Activated T-helper 17 cell treated with anti-CD3 and anti-CD28 coated beads, Interleukin-2, amount 50 U/mL, for 72 hours (primary cell): ENCODE results near the gene KEL. TPM values are rescaled to one million over a fixed set of nuclear protein-coding genes. Genes with fewer than 3 reads are reported as not detected.
A peak's percentile ranks its signal among the peaks of the same experiment; 100 is the strongest.

Source experiments
- ATAC-seq: fragments of 150-1000 bp; cut with Tn5 transposase; replicated peaks from 2 replicates; pipeline ENCODE4 v1.10.0; 2021; ENCODE audit warnings: mild to moderate bottlenecking, moderate library complexity
- H3K27ac Mint-ChIP-seq: one replicate; pipeline ENCODE4 v1.8.0; 2022; ENCODE audit warnings: mixed read lengths
- H3K27me3 Mint-ChIP-seq: one replicate; pipeline ENCODE4 v1.8.0; 2022; ENCODE audit warnings: mixed read lengths
- H3K36me3 Mint-ChIP-seq: one replicate; pipeline ENCODE4 v1.8.0; 2022; ENCODE audit warnings: low read depth, mild to moderate bottlenecking, mixed read lengths
- H3K4me1 Mint-ChIP-seq: one replicate; pipeline ENCODE4 v1.8.0; 2022; ENCODE audit warnings: mixed read lengths
- H3K4me3 Mint-ChIP-seq: one replicate; pipeline ENCODE4 v1.8.0; 2022; ENCODE audit warnings: mild to moderate bottlenecking, mixed read lengths
- H3K9me3 Mint-ChIP-seq: one replicate; pipeline ENCODE4 v1.8.0; 2022; ENCODE audit warnings: mixed read lengths
- total RNA-seq, 2 donors: library from RNA; stranded (reverse); gene quantifications; one replicate each; pipeline ENCODE4 v1.2.3, GENCODE V29; 2022

Gene KEL
- total RNA-seq, 2 donors from 2014 or later, result 0.24 to 1.9 TPM

DNA sequence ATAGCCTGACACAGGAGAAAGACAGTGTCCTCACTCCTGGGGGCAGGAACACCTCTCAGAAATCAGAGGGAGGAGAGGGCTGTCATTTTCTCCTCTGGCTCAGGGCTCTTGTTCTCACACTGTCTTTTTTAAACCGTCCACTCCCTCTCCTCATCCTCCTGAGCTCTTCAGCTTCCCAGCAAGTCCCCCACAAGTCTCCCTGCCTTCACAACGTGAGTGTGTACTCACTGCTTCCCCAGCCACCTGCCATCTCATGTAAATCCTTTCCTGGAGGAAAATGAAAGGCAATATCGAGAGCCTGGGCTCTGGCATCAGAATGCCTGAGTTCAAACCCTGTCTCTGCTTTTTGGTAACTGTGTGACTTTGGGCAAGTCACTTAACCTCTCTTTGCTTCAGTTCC lies 17.2 kb downstream of the KEL start:
- H3K4me1 Mint-ChIP-seq, result no peaks in the 10 kb centered on the region
- ATAC-seq, result no peak
- no peak overlapping the region for H3K4me3 Mint-ChIP-seq
- peak overlapping the region; percentile 38 for H3K27ac Mint-ChIP-seq
- H3K9me3 Mint-ChIP-seq, result no peaks in the 10 kb centered on the region
- H3K27me3 Mint-ChIP-seq, result peaks cover 40% of the 10 kb centered on the region
- no peaks in the 10 kb centered on the region for H3K36me3 Mint-ChIP-seq

DNA sequence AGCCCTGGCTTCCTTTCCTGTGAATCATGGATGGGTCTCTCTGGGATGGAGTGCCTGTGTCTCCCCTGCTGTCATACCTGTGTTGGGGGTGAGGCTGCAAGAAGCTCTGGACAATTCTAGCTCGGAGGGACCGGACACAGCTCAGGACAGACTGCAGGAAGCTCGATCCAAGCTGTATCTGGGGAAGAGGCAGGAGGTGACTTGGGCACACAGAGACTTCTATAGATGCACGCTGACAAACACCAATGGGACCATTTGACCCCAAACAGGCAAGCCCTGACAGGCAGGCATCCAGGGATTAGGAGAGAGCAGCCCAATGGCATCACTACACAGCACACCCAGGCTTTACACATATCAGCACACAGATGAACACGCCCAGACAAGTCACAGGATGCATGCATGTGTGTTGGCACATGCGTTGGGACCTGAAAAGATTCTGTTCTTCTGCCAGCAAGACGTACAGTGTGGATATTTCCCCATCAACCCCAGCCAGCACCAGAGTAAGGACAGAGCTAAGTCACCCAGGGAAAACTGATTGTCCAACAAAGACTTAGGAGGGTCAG lies 18.4 kb downstream of the KEL start:
- Mint-ChIP-seq H3K27ac (peak overlapping the region; percentile 28), H3K4me1 (peaks cover 3% of the 10 kb centered on the region), H3K9me3 (no peaks in the 10 kb centered on the region), H3K4me3 (no peak overlapping the region), H3K27me3 (peaks cover 38% of the 10 kb centered on the region), H3K36me3 (no peaks in the 10 kb centered on the region)
- no peak for ATAC-seq

DNA sequence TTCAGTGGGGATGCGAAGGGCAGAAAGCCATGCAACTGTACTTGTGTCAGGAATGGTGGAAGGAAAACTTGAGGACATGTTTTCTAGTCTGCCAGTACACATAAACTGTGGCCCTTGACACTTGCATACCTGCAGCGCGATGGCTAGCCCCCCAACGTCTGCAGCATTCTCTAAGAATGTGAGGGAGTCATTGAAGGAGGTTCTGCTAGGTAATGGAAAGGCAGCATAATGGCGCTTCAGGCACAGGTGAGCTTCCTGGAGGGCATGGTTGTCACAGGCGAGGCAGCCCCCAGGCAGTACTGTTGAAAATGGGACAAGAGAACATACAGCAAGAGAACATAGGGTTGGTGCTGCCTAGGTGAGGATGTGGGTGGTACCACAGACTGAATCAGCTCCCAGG lies 19.4 kb downstream of the KEL start:
- no peak for ATAC-seq
- H3K4me3 Mint-ChIP-seq, result no peak overlapping the region
- no peak overlapping the region for H3K27ac Mint-ChIP-seq
- H3K4me1 Mint-ChIP-seq, result peaks cover 6% of the 10 kb centered on the region
- no peaks in the 10 kb centered on the region for H3K36me3 Mint-ChIP-seq
- peaks cover 34% of the 10 kb centered on the region for H3K27me3 Mint-ChIP-seq
- no peaks in the 10 kb centered on the region for H3K9me3 Mint-ChIP-seq

DNA sequence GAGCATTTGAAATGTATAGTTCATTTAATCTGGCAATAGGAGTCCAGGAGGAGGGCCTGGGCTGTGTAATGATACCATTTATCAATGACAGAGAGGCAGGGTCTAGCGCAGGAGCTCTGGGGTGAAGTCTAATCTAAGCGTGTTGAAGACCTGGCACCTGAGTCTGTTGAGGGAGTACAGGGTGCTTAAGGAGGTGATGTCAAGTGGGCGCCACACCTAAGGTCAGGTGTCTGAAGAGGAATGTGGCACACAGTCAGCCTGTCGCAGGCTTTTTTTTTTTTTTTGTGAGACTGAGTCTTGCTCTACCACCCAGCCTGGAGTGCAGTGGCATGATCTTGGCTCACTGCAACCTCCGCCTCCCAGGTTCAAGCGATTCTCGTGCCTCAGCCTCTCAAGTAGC lies 20.6 kb downstream of the KEL start:
- H3K4me1 Mint-ChIP-seq, result peaks cover 6% of the 10 kb centered on the region
- no peak for ATAC-seq
- no peak overlapping the region for H3K4me3 Mint-ChIP-seq
- H3K36me3 Mint-ChIP-seq, result no peaks in the 10 kb centered on the region
- no peaks in the 10 kb centered on the region for H3K9me3 Mint-ChIP-seq
- H3K27ac Mint-ChIP-seq, result no peak overlapping the region
- H3K27me3 Mint-ChIP-seq, result peaks cover 34% of the 10 kb centered on the region

DNA sequence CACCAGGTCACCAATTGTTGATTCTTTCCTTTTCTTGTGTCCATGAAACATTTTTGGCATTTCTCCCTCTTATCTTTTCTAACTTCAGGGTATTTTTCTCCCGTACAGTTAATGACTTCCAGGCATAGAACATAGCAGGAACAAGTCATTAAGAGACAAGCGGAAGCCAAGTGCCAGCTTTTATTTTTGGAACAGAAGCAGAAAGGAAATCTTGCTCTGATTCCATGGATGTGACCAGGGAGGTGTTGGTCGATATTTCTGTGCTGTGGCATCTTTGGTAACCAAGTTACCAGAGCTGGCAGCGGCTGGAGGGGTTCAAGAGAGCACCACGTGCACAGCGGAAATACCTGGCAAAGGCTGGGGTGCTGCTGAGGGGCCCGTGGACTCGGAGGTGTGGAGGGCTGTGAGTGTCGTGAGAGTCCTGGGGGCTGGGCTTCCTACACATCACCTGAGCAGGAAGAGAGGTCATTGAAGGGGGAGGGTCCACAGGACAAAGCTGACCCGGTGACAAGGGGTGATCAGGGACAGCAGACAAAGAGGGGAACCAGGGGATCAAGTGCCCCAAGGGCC lies 21.1 kb downstream of the KEL start:
- Mint-ChIP-seq H3K27ac (no peak overlapping the region), H3K4me1 (peaks cover 6% of the 10 kb centered on the region), H3K9me3 (no peaks in the 10 kb centered on the region), H3K36me3 (no peaks in the 10 kb centered on the region), H3K27me3 (peaks cover 34% of the 10 kb centered on the region), H3K4me3 (no peak overlapping the region)
- ATAC-seq, result no peak

DNA sequence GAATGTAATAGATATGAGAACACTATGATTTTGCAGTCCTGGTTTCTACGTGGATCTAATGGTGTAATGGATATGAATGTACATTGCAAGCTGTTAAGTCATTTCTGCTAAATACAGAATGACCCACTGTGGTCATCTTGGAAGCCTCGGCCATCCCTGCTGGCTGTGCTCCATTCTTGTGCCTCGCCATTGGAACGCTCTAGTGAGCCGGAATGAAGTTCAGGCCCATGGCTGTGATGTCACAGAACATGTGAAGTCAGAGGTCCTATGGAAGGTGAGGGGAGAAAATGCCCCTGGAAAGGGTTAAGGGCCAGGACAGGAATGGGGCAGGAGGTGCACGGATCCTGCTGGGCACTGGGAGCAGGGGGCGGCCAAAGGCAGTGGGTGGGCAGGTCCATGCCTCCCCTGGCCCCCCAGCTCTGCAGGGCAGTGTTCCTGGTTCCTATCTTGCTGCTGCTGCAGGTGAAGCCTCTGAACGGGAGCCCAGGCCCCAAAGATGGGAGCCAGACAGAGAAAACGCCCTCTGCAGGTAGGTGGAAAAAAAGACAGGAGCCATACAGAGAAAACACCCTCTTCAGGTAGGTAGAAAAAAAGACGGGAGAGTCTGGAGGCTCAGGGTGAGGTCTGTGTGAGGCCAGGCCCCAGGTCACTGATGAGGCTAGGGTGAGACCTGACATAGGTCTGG lies 22.8 kb downstream of the KEL start, which contains the start of gene LLCFC1:
TSS of gene LLCFC1 (plus strand) at position 259 of the 685 bp plus-strand sequence. CDS start at position 397, 138 bp downstream.
- no peak within 1 kb of the TSS for H3K27ac Mint-ChIP-seq

DNA sequence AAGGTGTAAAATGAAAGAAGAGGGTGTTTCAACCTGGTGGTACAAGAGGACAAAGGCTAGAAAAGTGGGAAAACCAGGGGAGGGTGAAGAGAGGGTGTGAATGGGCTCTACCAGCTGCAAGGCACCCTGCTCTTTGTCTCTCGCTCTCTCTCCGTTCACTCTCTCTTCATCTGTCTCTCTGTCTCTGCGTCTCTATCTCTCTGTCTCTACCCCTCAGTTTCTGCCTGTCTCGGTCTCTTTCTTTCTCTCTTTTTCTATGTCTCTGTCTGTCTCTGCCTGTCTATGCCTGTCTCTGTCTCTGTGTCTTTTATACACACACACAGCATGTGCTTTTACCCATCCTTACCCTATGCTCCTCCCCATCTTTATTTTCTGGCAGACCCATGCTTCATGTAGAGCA lies 23.6 kb downstream of the KEL start:
- ATAC-seq, result no peak
- H3K27me3 Mint-ChIP-seq, result peaks cover 22% of the 10 kb centered on the region
- peaks cover 6% of the 10 kb centered on the region for H3K4me1 Mint-ChIP-seq
- no peak overlapping the region for H3K4me3 Mint-ChIP-seq
- no peaks in the 10 kb centered on the region for H3K9me3 Mint-ChIP-seq
- no peaks in the 10 kb centered on the region for H3K36me3 Mint-ChIP-seq
- H3K27ac Mint-ChIP-seq, result no peak overlapping the region

More for the DNA sequence above, 22.8 kb downstream of the KEL start, which contains the start of gene LLCFC1:
- H3K27me3 Mint-ChIP-seq, result peaks cover 26% of the 10 kb centered on the region
- H3K9me3 Mint-ChIP-seq, result no peaks in the 10 kb centered on the region
- ATAC-seq, result no peak
- peaks cover 6% of the 10 kb centered on the region for H3K4me1 Mint-ChIP-seq
- no peak within 1 kb of the TSS for H3K4me3 Mint-ChIP-seq
- no peaks in the 10 kb centered on the region for H3K36me3 Mint-ChIP-seq

DNA sequence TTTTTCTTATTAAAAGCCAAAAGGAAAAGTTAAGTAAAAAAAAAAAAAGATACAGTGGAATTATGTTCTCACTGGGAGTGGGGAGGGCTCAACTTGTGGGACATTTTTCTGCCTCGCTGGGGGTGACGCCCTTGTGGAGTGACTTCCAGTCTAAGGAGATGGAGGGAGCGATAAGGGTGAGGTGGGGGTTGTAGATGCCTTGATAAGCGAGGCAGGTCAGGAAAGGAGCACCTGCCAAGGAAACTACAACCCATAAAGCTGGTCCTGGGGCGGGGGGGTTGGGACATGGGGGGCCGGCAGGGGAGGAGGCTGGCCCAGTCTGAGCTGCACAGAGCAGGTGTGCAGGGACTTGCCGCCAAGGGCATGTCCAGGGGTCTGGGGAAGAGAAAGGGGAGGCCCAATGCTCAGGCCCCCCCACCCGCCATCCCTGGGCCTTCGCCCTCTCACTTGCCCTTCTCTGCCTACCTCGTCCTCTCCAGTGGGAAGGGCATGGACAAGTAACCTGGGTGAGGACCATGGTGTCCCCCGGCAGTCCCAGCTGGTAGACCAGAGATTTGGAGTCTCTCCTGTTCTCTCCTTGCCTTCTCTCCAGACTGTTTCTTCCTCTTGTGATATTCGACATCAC lies 26.1 kb downstream of the KEL start:
- H3K36me3 Mint-ChIP-seq, result no peaks in the 10 kb centered on the region
- no peak overlapping the region for H3K4me3 Mint-ChIP-seq
- ATAC-seq, result no peak
- H3K27ac Mint-ChIP-seq, result no peak overlapping the region
- H3K27me3 Mint-ChIP-seq, result peaks cover 4% of the 10 kb centered on the region
- no peaks in the 10 kb centered on the region for H3K9me3 Mint-ChIP-seq
- peaks cover 6% of the 10 kb centered on the region for H3K4me1 Mint-ChIP-seq

DNA sequence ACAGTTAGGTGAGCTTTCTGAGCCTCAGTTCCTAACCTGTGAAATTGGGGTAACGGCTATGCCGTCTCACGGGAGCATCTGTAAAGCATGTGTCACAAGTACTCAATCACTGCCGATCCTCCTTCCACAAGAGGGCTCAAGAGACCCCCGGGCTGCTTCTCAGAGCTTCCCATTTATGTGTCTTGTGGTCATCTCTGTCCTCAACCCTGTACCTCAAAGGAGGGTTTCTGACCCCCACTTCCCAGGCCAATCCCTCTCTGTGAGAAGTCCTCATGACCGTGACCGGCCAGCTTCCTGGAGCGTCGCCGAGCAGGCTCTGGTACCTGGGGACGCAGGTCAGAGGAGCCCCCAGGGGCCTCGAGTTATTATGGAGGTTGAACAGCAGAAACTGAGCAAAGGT lies 28.1 kb downstream of the KEL start:
- Mint-ChIP-seq H3K36me3 (no peaks in the 10 kb centered on the region), H3K27ac (no peak overlapping the region), H3K9me3 (no peaks in the 10 kb centered on the region), H3K27me3 (no peaks in the 10 kb centered on the region), H3K4me1 (peaks cover 6% of the 10 kb centered on the region), H3K4me3 (no peak overlapping the region)
- ATAC-seq, result no peak

DNA sequence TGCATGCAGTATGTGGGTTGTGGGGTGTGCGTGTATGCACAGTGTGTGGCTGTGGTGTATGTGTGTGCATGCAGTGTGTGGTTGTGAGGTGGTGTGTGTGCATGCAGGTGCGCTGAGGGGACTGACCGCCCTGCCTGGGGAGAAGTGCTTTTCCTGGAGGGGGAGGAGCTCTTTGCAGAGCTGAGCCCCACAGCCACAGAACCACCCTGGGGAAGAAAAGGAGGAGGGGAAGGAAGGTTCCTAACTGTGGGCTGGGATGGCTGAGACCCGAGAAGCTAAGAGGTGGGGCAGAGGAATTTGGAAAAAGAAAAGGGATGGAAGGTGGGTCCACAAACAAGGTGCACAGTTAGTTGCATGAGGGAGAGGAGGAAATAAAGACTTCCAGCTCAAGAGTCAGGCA lies 28.5 kb downstream of the KEL start, which contains the start of gene TRPV5:
TSS of gene TRPV5 (minus strand) at position 123 of the 400 bp plus-strand sequence. CDS start 287 bp downstream, outside the sequence.
- H3K4me3 Mint-ChIP-seq, result no peak within 1 kb of the TSS
- H3K27me3 Mint-ChIP-seq, result no peaks in the 10 kb centered on the region
- H3K27ac Mint-ChIP-seq, result no peak within 1 kb of the TSS
- peaks cover 1% of the 10 kb centered on the region for H3K4me1 Mint-ChIP-seq
- no peaks in the 10 kb centered on the region for H3K9me3 Mint-ChIP-seq
- no peak for ATAC-seq
- H3K36me3 Mint-ChIP-seq, result no peaks in the 10 kb centered on the region

DNA sequence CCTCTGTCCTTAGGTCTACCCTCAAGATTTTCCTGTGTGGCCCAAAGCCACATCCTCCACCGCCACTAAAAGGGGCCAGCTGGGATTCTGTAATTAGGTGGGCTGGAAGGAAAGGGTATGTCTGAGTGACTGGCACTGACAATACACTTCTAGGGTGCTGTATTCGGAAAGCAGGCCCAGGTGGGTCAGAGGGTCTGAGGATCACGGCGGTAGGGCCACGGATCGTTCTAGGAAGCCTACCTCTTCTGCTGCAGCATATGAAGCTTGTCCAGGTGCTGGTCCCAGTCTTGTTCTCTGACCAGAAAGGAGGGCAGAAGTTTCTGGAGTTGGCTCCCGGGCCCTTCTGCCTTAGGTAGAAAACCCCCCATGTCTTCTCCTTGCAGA lies 29.1 kb downstream of the KEL start:
- Mint-ChIP-seq H3K9me3 (no peaks in the 10 kb centered on the region), H3K4me1 (no peaks in the 10 kb centered on the region), H3K4me3 (no peak overlapping the region), H3K27me3 (no peaks in the 10 kb centered on the region), H3K36me3 (no peaks in the 10 kb centered on the region), H3K27ac (no peak overlapping the region)
- no peak for ATAC-seq

DNA sequence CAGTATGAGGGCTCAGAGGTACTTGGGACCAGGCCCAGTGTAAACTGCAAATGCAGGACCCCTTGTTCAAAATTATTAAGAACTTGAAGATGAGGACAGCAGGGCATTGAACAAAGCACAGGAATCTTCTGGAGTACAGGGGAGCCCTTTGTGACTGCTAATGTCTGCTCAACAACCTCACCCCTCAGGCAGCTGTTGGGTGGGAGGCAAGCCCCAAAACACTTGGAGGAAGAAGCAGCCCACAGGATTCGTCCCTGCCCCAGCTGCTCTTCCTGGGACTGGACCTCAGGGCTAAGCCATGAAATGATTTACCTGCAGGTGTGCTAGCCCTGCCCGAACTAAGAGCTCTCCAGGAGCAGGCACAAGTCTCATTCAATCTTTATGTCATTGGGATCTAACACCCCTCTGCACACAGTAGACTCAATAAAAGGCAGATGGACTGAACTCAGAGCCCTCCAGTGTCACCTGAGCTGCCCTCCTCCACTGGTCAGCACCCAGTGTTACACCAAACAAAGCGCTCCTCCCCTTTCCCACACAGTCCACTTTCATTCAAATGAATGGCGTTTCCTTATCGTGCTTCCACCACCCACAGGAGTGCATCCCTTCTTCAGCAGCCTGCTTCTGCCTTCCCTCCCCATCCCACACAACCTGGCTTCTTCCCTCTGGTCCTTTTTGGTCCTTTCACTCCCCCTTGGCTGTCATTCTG lies 29.6 kb downstream of the KEL start:
- no peak overlapping the region for H3K4me3 Mint-ChIP-seq
- H3K9me3 Mint-ChIP-seq, result no peaks in the 10 kb centered on the region
- no peaks in the 10 kb centered on the region for H3K4me1 Mint-ChIP-seq
- no peak for ATAC-seq
- H3K27me3 Mint-ChIP-seq, result no peaks in the 10 kb centered on the region
- H3K36me3 Mint-ChIP-seq, result no peaks in the 10 kb centered on the region
- no peak overlapping the region for H3K27ac Mint-ChIP-seq

DNA sequence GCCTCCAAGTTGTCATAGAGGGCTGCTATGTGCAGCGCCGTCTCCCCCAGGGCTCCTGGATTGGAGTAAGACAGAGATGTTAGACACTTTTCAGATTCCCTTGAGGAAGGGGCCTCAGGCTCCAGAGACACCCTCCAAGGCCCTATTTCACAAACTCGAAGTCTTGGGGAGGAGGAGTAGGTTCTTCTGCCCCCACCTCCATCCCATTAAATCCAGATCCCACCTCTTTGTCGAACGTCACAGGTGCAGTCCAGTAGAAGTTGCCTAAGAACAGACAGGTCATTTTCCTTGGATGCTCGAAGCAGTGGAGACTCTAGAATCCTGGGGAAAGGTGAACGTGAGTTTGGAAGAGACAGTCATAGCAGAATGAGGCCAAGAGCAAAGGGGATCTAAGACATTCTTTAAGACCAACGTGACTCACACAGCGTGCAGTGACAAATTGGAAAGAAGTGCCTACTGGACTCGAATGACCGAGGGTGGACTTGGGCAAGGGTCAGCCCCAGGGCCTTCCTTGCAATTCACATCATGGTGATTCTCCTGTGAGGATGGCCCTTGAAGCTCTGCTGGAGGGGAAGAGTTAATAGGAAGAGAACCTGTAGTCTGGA lies 31.9 kb downstream of the KEL start:
- ATAC-seq, result no peak
- H3K27me3 Mint-ChIP-seq, result peaks cover 9% of the 10 kb centered on the region
- H3K4me1 Mint-ChIP-seq, result no peaks in the 10 kb centered on the region
- no peak overlapping the region for H3K4me3 Mint-ChIP-seq
- no peaks in the 10 kb centered on the region for H3K9me3 Mint-ChIP-seq
- no peak overlapping the region for H3K27ac Mint-ChIP-seq
- no peaks in the 10 kb centered on the region for H3K36me3 Mint-ChIP-seq

DNA sequence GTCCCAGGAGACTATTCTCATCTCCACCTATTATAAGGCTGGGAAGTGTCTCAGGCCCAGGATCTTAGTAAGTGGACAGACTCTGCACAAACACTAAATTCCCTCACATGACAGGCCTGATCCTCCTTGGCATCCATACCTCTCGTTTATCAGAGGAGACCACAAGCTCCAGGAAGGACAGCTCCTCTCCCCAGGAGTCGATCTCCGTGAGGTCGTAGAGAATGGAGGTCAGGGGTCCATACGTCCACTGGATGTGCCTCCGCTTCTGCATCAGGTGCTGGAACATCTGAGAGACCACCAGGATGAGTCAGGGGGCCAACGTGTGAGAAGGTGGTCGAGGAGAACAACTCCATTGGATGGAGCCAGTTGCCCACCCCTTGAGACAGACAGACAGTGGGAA lies 34.2 kb downstream of the KEL start:
- Mint-ChIP-seq H3K27me3 (peaks cover 9% of the 10 kb centered on the region), H3K4me1 (no peaks in the 10 kb centered on the region), H3K27ac (no peak overlapping the region), H3K9me3 (no peaks in the 10 kb centered on the region), H3K4me3 (no peak overlapping the region), H3K36me3 (no peaks in the 10 kb centered on the region)
- no peak for ATAC-seq
